Measurements from ENCODE around the gene SNRPA1. TPM values are rescaled to one million over a fixed set of nuclear protein-coding genes. Genes with fewer than 3 reads are reported as not detected.

The SNRPA1 gene
- total and polyA plus RNA-seq, 2 donors (not counting 3 experiments of a cell fraction or from before 2014, with no cell fraction given), result 68.5 to 82.7 TPM

DNA sequence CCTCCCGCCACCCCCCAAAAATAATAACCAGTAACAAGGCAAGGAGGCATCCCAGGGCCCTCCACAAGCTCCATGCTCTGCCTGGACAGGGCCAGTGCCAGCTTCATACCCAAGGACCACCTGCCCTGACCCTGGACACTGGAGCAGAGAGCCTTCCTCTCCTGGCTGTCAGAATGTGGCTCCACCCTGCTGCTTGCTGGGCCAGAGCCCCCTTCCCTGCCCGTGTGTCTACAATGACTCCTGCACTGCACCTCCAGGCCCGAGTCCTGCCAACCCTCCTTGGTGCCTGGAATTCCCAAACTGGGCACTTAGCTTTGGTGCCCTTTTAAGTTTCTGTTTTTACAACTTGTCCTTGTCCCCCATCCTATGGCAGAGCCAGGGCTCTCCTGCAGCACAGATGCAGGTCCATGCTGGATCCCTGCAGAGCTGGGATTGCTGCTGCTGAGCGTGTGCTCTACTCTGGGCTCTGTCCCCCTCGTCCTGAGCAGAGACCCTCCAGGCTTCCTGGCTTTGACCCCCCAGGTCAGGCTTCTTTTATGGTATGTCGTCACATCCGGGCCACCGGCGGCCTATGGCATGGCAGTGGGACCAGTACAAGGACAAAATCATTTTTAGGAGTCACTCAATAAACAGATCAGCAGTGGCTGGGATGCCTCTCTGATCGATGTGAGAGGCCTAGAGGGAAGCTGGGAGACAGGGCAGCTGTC is 11.4 kb upstream of the SNRPA1 start:
- no peak overlapping the region for H3K4me2 ChIP-seq (ENCODE audit: insufficient read depth, low read length)
- intact Hi-C loops (cut with micrococcal nuclease) (no loop called here), dilution Hi-C loops (cut with MboI; ENCODE audit: extremely low pct_ligation_motif_present, low sequenced_read_pairs) (no loop called here)
- H3K27ac ChIP-seq (ENCODE audit: insufficient read depth, low read depth, low read length), result no peak overlapping the region
- H3K9ac ChIP-seq (replicated peaks; ENCODE audit: extremely low read depth, insufficient read depth, low read length), result no peak overlapping the region
- no peaks in the 10 kb centered on the region for H3K36me3 ChIP-seq (ENCODE audit: control insufficient read depth in 2 of 2, extremely low read depth in 1 of 2, insufficient read depth in 2 of 2, low read length in 2 of 2)
- no peaks in the 10 kb centered on the region for H3K9me3 ChIP-seq (replicated peaks; ENCODE audit: control insufficient read depth, insufficient read depth, low read length)
- H3K9me1 ChIP-seq (replicated peaks; ENCODE audit: control insufficient read depth, extremely low read depth, insufficient read depth, low read length), result no peaks in the 10 kb centered on the region
- no peaks in the 10 kb centered on the region for H4K20me1 ChIP-seq (replicated peaks; ENCODE audit: control insufficient read depth, extremely low read depth, insufficient read depth, low read length)
- CTCF ChIA-PET, result interaction anchor here (1.3 to 7.5 kb wide), 2 partner anchors 195 to 334 kb away, joined by 4 to 90 read pairs; no protein-coding TSS in a partner anchor
- no peaks in the 10 kb centered on the region for H3K79me2 ChIP-seq (ENCODE audit: control insufficient read depth, insufficient read depth, low read length)
- no peak for TF ChIP-seq MYC (IDR thresholded peaks at IDR 0.05; ENCODE audit: low read depth, low read length)
- no peak for TF ChIP-seq POLR2A (IDR thresholded peaks at IDR 0.05; ENCODE audit: low read depth, low read length)
- no peak for TF ChIP-seq GATA2 (IDR thresholded peaks at IDR 0.05; ENCODE audit: insufficient read depth, insufficient read length, low read depth, low read length)
- TF ChIP-seq, protein P1, sequence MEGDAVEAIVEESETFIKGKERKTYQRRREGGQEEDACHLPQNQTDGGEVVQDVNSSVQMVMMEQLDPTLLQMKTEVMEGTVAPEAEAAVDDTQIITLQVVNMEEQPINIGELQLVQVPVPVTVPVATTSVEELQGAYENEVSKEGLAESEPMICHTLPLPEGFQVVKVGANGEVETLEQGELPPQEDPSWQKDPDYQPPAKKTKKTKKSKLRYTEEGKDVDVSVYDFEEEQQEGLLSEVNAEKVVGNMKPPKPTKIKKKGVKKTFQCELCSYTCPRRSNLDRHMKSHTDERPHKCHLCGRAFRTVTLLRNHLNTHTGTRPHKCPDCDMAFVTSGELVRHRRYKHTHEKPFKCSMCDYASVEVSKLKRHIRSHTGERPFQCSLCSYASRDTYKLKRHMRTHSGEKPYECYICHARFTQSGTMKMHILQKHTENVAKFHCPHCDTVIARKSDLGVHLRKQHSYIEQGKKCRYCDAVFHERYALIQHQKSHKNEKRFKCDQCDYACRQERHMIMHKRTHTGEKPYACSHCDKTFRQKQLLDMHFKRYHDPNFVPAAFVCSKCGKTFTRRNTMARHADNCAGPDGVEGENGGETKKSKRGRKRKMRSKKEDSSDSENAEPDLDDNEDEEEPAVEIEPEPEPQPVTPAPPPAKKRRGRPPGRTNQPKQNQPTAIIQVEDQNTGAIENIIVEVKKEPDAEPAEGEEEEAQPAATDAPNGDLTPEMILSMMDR (IDR thresholded peaks at IDR 0.05; ENCODE audit: extremely low read depth in 1 of 2, insufficient read depth in 1 of 2, low read depth in 1 of 2, low read length in 2 of 2), result no peak
- TF ChIP-seq POLR2AphosphoS5 (IDR thresholded peaks at IDR 0.05; ENCODE audit: insufficient read depth, low read depth, low read length), result no peak
- TF ChIP-seq JUN (IDR thresholded peaks at IDR 0.05; ENCODE audit: borderline replicate concordance, insufficient read depth, insufficient read length, low read depth), result no peak
- TF ChIP-seq EZH2 (IDR thresholded peaks at IDR 0.05; ENCODE audit: borderline replicate concordance, low read depth, low read length, severe bottlenecking), result no peak
- TF ChIP-seq, protein P2, sequence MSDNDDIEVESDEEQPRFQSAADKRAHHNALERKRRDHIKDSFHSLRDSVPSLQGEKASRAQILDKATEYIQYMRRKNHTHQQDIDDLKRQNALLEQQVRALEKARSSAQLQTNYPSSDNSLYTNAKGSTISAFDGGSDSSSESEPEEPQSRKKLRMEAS (IDR thresholded peaks at IDR 0.05; ENCODE audit: insufficient read depth, insufficient read length), result no peak
- no peak for TF ChIP-seq FOS (IDR thresholded peaks at IDR 0.05; ENCODE audit: borderline replicate concordance, insufficient read depth, low read length)
- DNase-seq (ENCODE audit: low read depth, low spot score) (no peak), FAIRE-seq (no peak)
- H3K4me1 ChIP-seq (ENCODE audit: control insufficient read depth, extremely low read depth, insufficient read depth, low read length), result no peaks in the 10 kb centered on the region
- POLR2A ChIA-PET, result no interaction called here
- no peak overlapping the region for H3K4me3 ChIP-seq (replicated peaks in 1 of 3; ENCODE audit: insufficient read depth in 1 of 3, low read depth in 1 of 3, low read length in 3 of 3)
- H3K27me3 ChIP-seq (ENCODE audit: control insufficient read depth in 2 of 2, insufficient read depth in 2 of 2, low read length in 2 of 2), result no peaks in the 10 kb centered on the region
- no TSS peak for BruUV-seq (replicated peaks)
- no peak overlapping the region for H2AFZ ChIP-seq (ENCODE audit: low read depth, low read length)

Measured in endothelial cell of umbilical vein (primary cell).